Activated CD8-positive, alpha-beta T cell treated with anti-CD3 and anti-CD28 coated beads for 36 hours (primary cell): ENCODE data around the gene VSIG2. TPM values are rescaled to one million over a fixed set of nuclear protein-coding genes. Genes with fewer than 3 reads are reported as not detected.

Experiments used
- ATAC-seq: fragments of 200-7000 bp; cut with Tn5 transposase; one replicate; pipeline ENCODE4 v1.10.0; 2021; ENCODE audit warnings: mild to moderate bottlenecking, moderate library complexity
- CTCF ChIA-PET: fragments of 350-600 bp; sonication (Branson Sonifier 250); formaldehyde crosslinking; loops from one replicate; lab custom pipeline; 2021; ENCODE audit warnings: antibody characterized with exemption; lab: Charles Lee
- POLR2A ChIA-PET: fragments of 350-600 bp; sonication (Branson Sonifier 250); formaldehyde crosslinking; loops from one replicate; lab custom pipeline; 2021; ENCODE audit warnings: antibody characterized with exemption; lab: Charles Lee
- DNase-seq: peaks from one replicate; pipeline ENCODE4 v3.0.0-alpha.2; 2020
- H3K27ac Mint-ChIP-seq: one replicate; pipeline ENCODE4 v1.8.0; 2021; ENCODE audit warnings: mild to moderate bottlenecking, mixed read lengths
- H3K27me3 Mint-ChIP-seq: one replicate; pipeline ENCODE4 v1.8.0; 2021; ENCODE audit warnings: mixed read lengths
- H3K36me3 Mint-ChIP-seq: one replicate; pipeline ENCODE4 v1.8.0; 2021; ENCODE audit warnings: low read depth, mixed read lengths
- H3K4me1 Mint-ChIP-seq: one replicate; pipeline ENCODE4 v1.8.0; 2021; ENCODE audit warnings: low read depth, mixed read lengths
- H3K4me3 Mint-ChIP-seq: one replicate; pipeline ENCODE4 v1.8.0; 2021; ENCODE audit warnings: mild to moderate bottlenecking, moderate library complexity, mixed read lengths
- H3K9me3 Mint-ChIP-seq: one replicate; pipeline ENCODE4 v1.8.0; 2021; ENCODE audit warnings: mixed read lengths
- CTCF ChIP-seq: fragments of 200-600 bp; IDR thresholded peaks from one replicate; pipeline ENCODE4 v1.8.0; 2022; ENCODE audit warnings: antibody characterized with exemption, mild to moderate bottlenecking
- intact Hi-C: fragments of 100-400 bp; cut with micrococcal nuclease; formaldehyde crosslinking; loops from one replicate; pipeline ENCODE4 v1.10.0; 2022
- total RNA-seq, 2 experiments: library from RNA; stranded (reverse); gene quantifications; one replicate each; pipeline ENCODE4 v1.2.3, GENCODE V29; 2021

VSIG2 gene
- total RNA-seq, 2 experiments from 2014 or later, result 0.32 TPM; not detected in 1

DNA sequence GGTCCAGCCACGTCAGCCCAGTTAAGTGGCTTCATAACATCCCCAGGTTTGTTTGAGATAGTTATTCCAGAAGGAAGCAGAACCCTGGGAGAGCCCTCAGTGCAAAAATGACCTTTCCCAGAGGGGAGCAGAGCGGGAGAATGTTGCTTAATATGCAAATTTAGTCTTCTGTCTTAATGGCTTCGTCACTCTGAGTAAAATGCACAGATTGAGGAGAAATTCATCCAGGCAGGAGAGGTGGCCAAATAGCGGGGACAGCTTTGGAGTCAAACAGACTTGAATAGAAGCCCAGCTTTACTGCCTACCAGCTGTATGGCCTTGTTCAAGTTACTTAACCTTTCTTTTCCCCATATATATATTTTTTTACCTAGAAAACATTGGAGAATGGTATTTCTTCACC is 24.6 kb downstream of the VSIG2 start:
- H3K4me1 Mint-ChIP-seq, result peaks cover 9% of the 10 kb centered on the region
- H3K27me3 Mint-ChIP-seq, result peaks cover 26% of the 10 kb centered on the region
- ATAC-seq, result no peak
- H3K4me3 Mint-ChIP-seq, result no peak overlapping the region
- no peak for TF ChIP-seq CTCF
- no peak overlapping the region for H3K27ac Mint-ChIP-seq
- no peaks in the 10 kb centered on the region for H3K36me3 Mint-ChIP-seq
- ChIA-PET CTCF (no interaction called here), POLR2A (no interaction called here)
- intact Hi-C loops, result no loop called here
- no peaks in the 10 kb centered on the region for H3K9me3 Mint-ChIP-seq
- DNase-seq, result no peak

DNA sequence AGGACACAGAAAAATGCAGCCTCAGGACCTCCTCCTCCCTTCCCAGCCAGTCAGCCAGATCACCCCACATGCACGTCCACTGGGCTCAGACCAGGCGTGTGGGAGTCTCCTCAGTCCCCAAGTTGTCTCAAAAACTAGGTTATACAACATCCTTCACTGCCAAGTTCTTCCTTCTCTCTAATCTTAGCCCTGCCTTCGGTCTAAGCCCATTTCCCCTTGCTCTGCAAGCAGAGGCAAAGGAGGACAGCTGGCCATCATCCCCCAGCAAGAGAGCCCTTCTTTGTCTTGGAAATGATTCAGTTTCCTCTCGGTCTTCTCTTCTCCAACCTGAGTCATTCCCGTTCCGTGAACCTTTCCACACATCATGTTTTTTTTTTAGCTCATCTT is 26.3 kb downstream of the VSIG2 start:
- Mint-ChIP-seq H3K36me3 (no peaks in the 10 kb centered on the region), H3K4me3 (no peak overlapping the region), H3K4me1 (peaks cover 14% of the 10 kb centered on the region), H3K9me3 (no peaks in the 10 kb centered on the region), H3K27me3 (peaks cover 29% of the 10 kb centered on the region), H3K27ac (no peak overlapping the region)
- TF ChIP-seq CTCF, result no peak
- CTCF ChIA-PET, result no interaction called here
- intact Hi-C loops, result no loop called here
- DNase-seq, result no peak
- no peak for ATAC-seq
- POLR2A ChIA-PET, result no interaction called here

GRCh38 chr11:124724979-124725718 is 26.9 kb downstream of the VSIG2 start:
- no peak for DNase-seq
- peaks cover 14% of the 10 kb centered on the region for H3K4me1 Mint-ChIP-seq
- no peak for ATAC-seq
- no peak overlapping the region for H3K27ac Mint-ChIP-seq
- intact Hi-C loops, result no loop called here
- no peak overlapping the region for H3K4me3 Mint-ChIP-seq
- H3K9me3 Mint-ChIP-seq, result no peaks in the 10 kb centered on the region
- H3K36me3 Mint-ChIP-seq, result no peaks in the 10 kb centered on the region
- POLR2A ChIA-PET, result no interaction called here
- no peak for TF ChIP-seq CTCF
- H3K27me3 Mint-ChIP-seq, result peaks cover 29% of the 10 kb centered on the region
- CTCF ChIA-PET, result no interaction called here

- DNase-seq (no peak), ATAC-seq (no peak)
- Mint-ChIP-seq H3K36me3 (no peaks in the 10 kb centered on the region), H3K9me3 (no peaks in the 10 kb centered on the region), H3K27me3 (peaks cover 48% of the 10 kb centered on the region), H3K4me3 (no peak overlapping the region), H3K27ac (no peak overlapping the region), H3K4me1 (peaks cover 25% of the 10 kb centered on the region)
- ChIA-PET CTCF (interaction anchor here (1.2 kb wide), 1 partner anchor 116 kb away, joined by 3 read pairs; no protein-coding TSS in a partner anchor), POLR2A (no interaction called here)
- intact Hi-C loops, result no loop called here
- no peak for TF ChIP-seq CTCF
Observed at GRCh38 chr11:124722176-124722575, 29.9 kb downstream of the VSIG2 start.

DNA sequence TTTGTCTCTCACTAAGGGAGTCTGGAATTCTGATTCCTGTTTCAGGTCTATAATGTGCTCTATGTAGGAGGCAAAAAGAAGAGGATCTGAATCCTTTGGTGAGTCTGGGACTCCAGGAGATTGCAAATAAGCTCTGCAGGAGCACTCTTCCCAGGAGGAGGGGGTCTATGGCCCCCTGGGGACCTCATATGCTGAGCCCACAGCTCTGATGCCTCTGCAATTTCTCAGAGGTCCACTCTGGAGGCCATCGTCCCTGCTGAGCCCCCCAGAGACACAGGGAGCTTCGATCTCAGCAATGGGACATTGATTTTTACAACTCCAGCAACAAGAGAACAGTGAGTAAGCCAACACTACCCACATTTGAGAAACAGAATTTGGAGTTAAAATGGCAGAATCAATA is 32.5 kb downstream of the VSIG2 start:
- peaks cover 20% of the 10 kb centered on the region for H3K4me1 Mint-ChIP-seq
- no peak for DNase-seq
- H3K36me3 Mint-ChIP-seq, result no peaks in the 10 kb centered on the region
- no peaks in the 10 kb centered on the region for H3K9me3 Mint-ChIP-seq
- ChIA-PET CTCF (interaction anchor here (1.1 kb wide), 1 partner anchor 13 kb away, joined by 3 read pairs; no protein-coding TSS in a partner anchor), POLR2A (no interaction called here)
- H3K27ac Mint-ChIP-seq, result no peak overlapping the region
- no peak for TF ChIP-seq CTCF
- H3K4me3 Mint-ChIP-seq, result no peak overlapping the region
- no peak for ATAC-seq
- intact Hi-C loops, result no loop called here
- H3K27me3 Mint-ChIP-seq, result peaks cover 51% of the 10 kb centered on the region
